HEK293 (cell line): Measurements from ENCODE around the gene MEMO1.

Source experiments
- CTCF ChIA-PET: fragments of 350-600 bp; formaldehyde crosslinking; extraction: SDS; loops from one replicate; lab custom pipeline; 2021; ENCODE audit warnings: antibody characterized with exemption; lab: Yijun Ruan, JAX
- POLR2A ChIA-PET: fragments of 300-600 bp; formaldehyde crosslinking; extraction: SDS; loops from one replicate; lab custom pipeline; 2020; ENCODE audit warnings: antibody characterized with exemption, inconsistent platforms; lab: Yijun Ruan, JAX
- H3K27ac ChIP-seq: fragments of 200-500 bp; sonication (Bioruptor generic); 2 replicates; pipeline ENCODE4 v1.5.1; 2014; ENCODE audit warnings: low read depth, low read length, control low read depth, inconsistent platforms; ENCODE audit errors: extremely low read depth
- H3K36me3 ChIP-seq, 2 experiments: fragments of 200-500 bp in 1 of 2; sonication (Bioruptor generic) in 1 of 2; 1 replicate in 1 of 2; 2 replicates in 1 of 2; pipeline ENCODE4 v1.5.1; 2014 to 2017; ENCODE audit warnings: inconsistent platforms in 2 of 2, low read length in 2 of 2; ENCODE audit not compliant: control insufficient read depth in 2 of 2, insufficient read depth in 1 of 2
- H3K4me1 ChIP-seq: fragments of 200-500 bp; sonication (Bioruptor generic); 2 replicates; pipeline ENCODE4 v1.5.1; 2014; ENCODE audit warnings: mild to moderate bottlenecking, low read length, inconsistent platforms; ENCODE audit not compliant: control insufficient read depth, insufficient read depth
- H3K4me3 ChIP-seq: 2 replicates; pipeline ENCODE4 v1.5.1; 2011; ENCODE audit warnings: low read depth, mild to moderate bottlenecking, control low read depth, low read length, moderate library complexity
- H3K9me3 ChIP-seq: fragments of 200-500 bp; sonication (Bioruptor generic); 2 replicates; pipeline ENCODE4 v1.5.1; 2014; ENCODE audit warnings: low read depth, low read length, inconsistent platforms; ENCODE audit not compliant: control insufficient read depth, insufficient read depth
- ELK4 ChIP-seq: IDR thresholded peaks from 2 replicates; pipeline ENCODE4 v1.6.1; 2011; ENCODE audit warnings: mild to moderate bottlenecking, low read depth, low read length, borderline replicate concordance
- GLI4 ChIP-seq: fragments of 450-650 bp; formaldehyde crosslinking; IDR thresholded peaks from 2 replicates; pipeline ENCODE4 v1.5.1; 2016; ENCODE audit warnings: missing biosample characterization, missing genetic modification characterization
- OSR2 ChIP-seq: fragments of 450-650 bp; formaldehyde crosslinking; IDR thresholded peaks from 2 replicates; pipeline ENCODE4 v1.5.1; 2016; ENCODE audit warnings: missing biosample characterization, missing genetic modification characterization
- SCRT2 ChIP-seq: fragments of 450-650 bp; formaldehyde crosslinking; IDR thresholded peaks from 2 replicates; pipeline ENCODE4 v1.5.1; 2016; ENCODE audit warnings: missing biosample characterization, missing genetic modification characterization
- ZNF121 ChIP-seq: fragments of 450-650 bp; formaldehyde crosslinking; IDR thresholded peaks from 2 replicates; pipeline ENCODE4 v1.5.1; 2016; ENCODE audit warnings: missing biosample characterization, missing genetic modification characterization
- ZNF140 ChIP-seq: fragments of 450-650 bp; formaldehyde crosslinking; IDR thresholded peaks from 2 replicates; pipeline ENCODE4 v1.5.1; 2016; ENCODE audit warnings: missing biosample characterization, missing genetic modification characterization
- ZNF146 ChIP-seq: fragments of 450-650 bp; formaldehyde crosslinking; IDR thresholded peaks from 2 replicates; pipeline ENCODE4 v1.5.1; 2016; ENCODE audit warnings: missing biosample characterization, missing genetic modification characterization
- ZNF174 ChIP-seq: fragments of 450-650 bp; formaldehyde crosslinking; IDR thresholded peaks from 2 replicates; pipeline ENCODE4 v1.5.0; 2017; ENCODE audit warnings: missing biosample characterization, mild to moderate bottlenecking, missing genetic modification characterization
- ZNF18 ChIP-seq: fragments of 450-650 bp; formaldehyde crosslinking; IDR thresholded peaks from 2 replicates; pipeline ENCODE4 v1.5.1; 2016; ENCODE audit warnings: missing biosample characterization, missing genetic modification characterization
- ZNF280C ChIP-seq: fragments of 450-650 bp; formaldehyde crosslinking; IDR thresholded peaks from 2 replicates; pipeline ENCODE4 v1.5.1; 2016; ENCODE audit warnings: missing biosample characterization, missing genetic modification characterization
- ZNF324 ChIP-seq: fragments of 450-650 bp; formaldehyde crosslinking; IDR thresholded peaks from 2 replicates; pipeline ENCODE4 v1.5.1; 2016; ENCODE audit warnings: missing biosample characterization, missing genetic modification characterization
- ZNF37A ChIP-seq: fragments of 450-650 bp; IDR thresholded peaks from 2 replicates; pipeline ENCODE4 v1.5.1; 2018; ENCODE audit warnings: missing biosample characterization, missing genetic modification characterization
- ZNF404 ChIP-seq: fragments of 450-650 bp; formaldehyde crosslinking; IDR thresholded peaks from 2 replicates; pipeline ENCODE4 v1.5.1; 2017; ENCODE audit warnings: missing biosample characterization, missing genetic modification characterization
- ZNF433 ChIP-seq: fragments of 450-650 bp; formaldehyde crosslinking; IDR thresholded peaks from 2 replicates; pipeline ENCODE4 v1.5.1; 2016; ENCODE audit warnings: missing biosample characterization, missing genetic modification characterization, low read depth
- ZNF449 ChIP-seq: fragments of 450-650 bp; formaldehyde crosslinking; IDR thresholded peaks from 2 replicates; pipeline ENCODE4 v1.5.1; 2017; ENCODE audit warnings: missing biosample characterization, mild to moderate bottlenecking, missing genetic modification characterization, moderate library complexity
- ZNF530 ChIP-seq: fragments of 450-650 bp; formaldehyde crosslinking; IDR thresholded peaks from 2 replicates; pipeline ENCODE4 v1.5.1; 2016; ENCODE audit warnings: low read depth, missing biosample characterization, missing genetic modification characterization
- ZNF629 ChIP-seq: fragments of 450-650 bp; formaldehyde crosslinking; IDR thresholded peaks from 2 replicates; pipeline ENCODE4 v1.5.1; 2017; ENCODE audit warnings: missing biosample characterization, missing genetic modification characterization
- ZXDB ChIP-seq: fragments of 450-650 bp; formaldehyde crosslinking; IDR thresholded peaks from 2 replicates; pipeline ENCODE4 v1.5.1; 2016; ENCODE audit warnings: missing biosample characterization, missing genetic modification characterization

The MEMO1 gene

GRCh38 chr2:31996571-31997150, 14.1 kb downstream of the MEMO1 start:
- POLR2A ChIA-PET = interaction anchor here (1.2 kb wide), 1 partner anchor 12 kb away, joined by 3 read pairs; no protein-coding TSS in a partner anchor
- CTCF ChIA-PET = interaction anchor here (0.6 kb wide), 1 partner anchor 38 kb away, joined by 3 read pairs; no protein-coding TSS in a partner anchor
- Histone ChIP-seq H3K4me1 (no peaks in the 10 kb centered on the region; the same call in 1 of the 2 replicates), H3K27ac (no peak overlapping the region), H3K36me3 (no peaks in the 10 kb centered on the region), H3K9me3 (no peaks in the 10 kb centered on the region), H3K4me3 (no peak overlapping the region)
- TF ChIP-seq ZNF174 (tag by site-specific recombination) (no peak), ZNF146 (0 out of 2 replicates have a peak, but pooled peaks have one; percentile 11), ZNF140 (tag by site-specific recombination) (no peak)

GRCh38 chr2:31992934-31993333, 17.9 kb downstream of the MEMO1 start:
- H3K4me1 ChIP-seq = no peaks in the 10 kb centered on the region; the same call in 1 of the 2 replicates
- no peak overlapping the region for H3K4me3 ChIP-seq
- no peak for TF ChIP-seq ZNF449 (tag by site-specific recombination)
- peak; percentile 78 for TF ChIP-seq ZNF121 (tag by site-specific recombination)
- TF ChIP-seq, all 188 proteins: peak for 1
- Histone ChIP-seq H3K36me3 (no peaks in the 10 kb centered on the region; a peak in 1 of 3 replicates), H3K9me3 (no peaks in the 10 kb centered on the region), H3K27ac (no peak overlapping the region)
- ChIA-PET CTCF (no interaction called here), POLR2A (interaction anchor here (0.8 kb wide), 1 partner anchor 145 kb away, joined by 5 read pairs; no protein-coding TSS in a partner anchor)

GRCh38 chr2:31992025-31992579, 18.7 kb downstream of the MEMO1 start:
- Histone ChIP-seq H3K27ac (no peak overlapping the region), H3K4me3 (no peak overlapping the region), H3K36me3 (no peaks in the 10 kb centered on the region; a peak in 1 of 3 replicates), H3K9me3 (no peaks in the 10 kb centered on the region), H3K4me1 (peaks cover 6% of the 10 kb centered on the region; the same call in 1 of the 2 replicates)
- no peak for TF ChIP-seq ZNF146
- 0 out of 2 replicates have a peak, but pooled peaks have one; percentile 23 for TF ChIP-seq ZNF18
- ChIA-PET CTCF (interaction anchor here (1.0 kb wide), 2 partner anchors 16 to 780 kb away, joined by 3 read pairs; no protein-coding TSS in a partner anchor), POLR2A (no interaction called here)

- H3K4me3 ChIP-seq = no peak overlapping the region
Measured at GRCh38 chr2:31989946-31990345, 20.9 kb downstream of the MEMO1 start.

More at GRCh38 chr2:31989946-31990345, 20.9 kb downstream of the MEMO1 start:
- ChIA-PET CTCF (interaction anchor here (0.5 to 0.7 kb wide), 3 partner anchors 205 to 477 kb away, joined by 3 read pairs; no protein-coding TSS in a partner anchor), POLR2A (no interaction called here)
- H3K9me3 ChIP-seq = no peaks in the 10 kb centered on the region
- TF ChIP-seq ELK4 = no peak
- TF ChIP-seq ZNF140 (tag by site-specific recombination) = no peak
- no peak for TF ChIP-seq ZNF629
- TF ChIP-seq ZXDB (tag by site-specific recombination) = no peak
- TF ChIP-seq ZNF280C = no peak
- no peak for TF ChIP-seq SCRT2 (tag by site-specific recombination)
- TF ChIP-seq ZNF37A (tag by site-specific recombination) = no peak
- no peak for TF ChIP-seq ZNF433 (tag by site-specific recombination)
- TF ChIP-seq ZNF324 = no peak
- no peak for TF ChIP-seq OSR2 (tag by site-specific recombination)
- no peak for TF ChIP-seq ZNF530 (tag by site-specific recombination)
- TF ChIP-seq GLI4 (tag by site-specific recombination) = no peak
- TF ChIP-seq ZNF404 (tag by site-specific recombination) = no peak
- no peak overlapping the region for H3K27ac ChIP-seq
- H3K36me3 ChIP-seq = no peaks in the 10 kb centered on the region; a peak in 1 of 3 replicates
- peaks cover 6% of the 10 kb centered on the region; the same call in 1 of the 2 replicates for H3K4me1 ChIP-seq
